Right lobe of liver (tissue), 6 donors: Measurements from ENCODE around the gene ATRX. TPM values are rescaled to one million over a fixed set of nuclear protein-coding genes. Genes with fewer than 3 reads are reported as not detected.
"Not testable (repeated sequence)": the region's sequence is repeated elsewhere in the genome, so short reads cannot be mapped to it uniquely, and the experiment has no call there.

Experiments used
- ATAC-seq, 4 donors: fragments of 200-7000 bp; cut with Tn5 transposase; one replicate each; pipeline ENCODE4 v1.9.1; 2020; ENCODE audit warnings: mild to moderate bottlenecking in 4 of 4, moderate library complexity in 4 of 4
- DNase-seq, 3 donors: peaks; one replicate each; pipeline ENCODE4 v3.0.0-alpha.2; 2020
- H3K27ac ChIP-seq, 3 donors: fragments of 200-600 bp; one replicate each; pipeline ENCODE4 v1.8.0; 2022
- H3K27me3 ChIP-seq, 2 donors: fragments of 200-600 bp; one replicate each; pipeline ENCODE4 v1.8.0; 2022
- H3K36me3 ChIP-seq, 4 donors: fragments of 200-600 bp; sonication (generic) in 1 of 4; one replicate each; pipeline versions ENCODE4 v1.5.1 to v1.8.0; 2017 to 2022; ENCODE audit warnings: control low read depth in 1 of 4
- H3K4me1 ChIP-seq, 4 donors: fragments of 200-600 bp; sonication (generic) in 1 of 4; one replicate each; pipeline versions ENCODE4 v1.5.1 to v1.8.0; 2017 to 2022; ENCODE audit warnings: control low read depth in 1 of 4
- H3K4me3 ChIP-seq, 3 donors: fragments of 200-600 bp; one replicate each; pipeline ENCODE4 v1.8.0; 2022
- H3K9me3 ChIP-seq, 4 donors: fragments of 200-600 bp; sonication (generic) in 1 of 4; one replicate each; pipeline versions ENCODE4 v1.5.1 to v1.8.0; 2017 to 2022; ENCODE audit warnings: control low read depth in 1 of 4
- POLR2A ChIP-seq: fragments of 450-650 bp; IDR thresholded peaks from one replicate; pipeline ENCODE4 v1.6.1; 2017; ENCODE audit warnings: antibody characterized with exemption, mild to moderate bottlenecking
- WGBS: methylation state at CpG from one replicate; pipeline ENCODE4 v1.1.6; 2018; ENCODE audit warnings: low coverage, low lambda C conversion rate; ENCODE audit not compliant: insufficient coverage; ENCODE audit errors: missing lambda C conversion rate; 5-methylcytosine and 5-hydroxymethylcytosine counted together
- intact Hi-C, 2 donors: fragments of 100-400 bp; cut with DNase I; formaldehyde crosslinking; loops; one replicate each; pipeline versions ENCODE4 v1.11.2 to v1.14.1; 2022
- total RNA-seq, 6 experiments: library from RNA; depleted of rRNA in 2 of 6; stranded (reverse); fragments of >200 nt in 2 of 6; fragmentation: NEBNext Ultra II Directional in 3 of 6; extraction: Animal tissue kit (Norgen Biotek cat#: 25700) in 3 of 6; gene quantifications; one replicate each; pipeline versions ENCODE4 v1.1.0 to v1.2.4, GENCODE V29; 2016 to 2023
- TF ChIP-seq, protein P1 (sequence below), 4 donors: fragments of 200-600 bp in 3 of 4; fragments of 450-650 bp in 1 of 4; IDR thresholded peaks; one replicate each; pipeline versions ENCODE4 v1.5.1 to v1.8.0; 2016 to 2022; ENCODE audit warnings: antibody characterized with exemption in 4 of 4, mild to moderate bottlenecking in 2 of 4
- donor health status: DM: no; HTN: yes; CAD: no.
- donor health status: DM: no; HTN: no; CAD: no.
- donor health status: DM: no; HTN: no; CAD: no.
- donor health status: DM: no; HTN: yes; CAD: no.
- donor health status: DM: no; HTN: yes; CAD: no.

Gene ATRX
- total RNA-seq, 6 experiments from 2014 or later = 15.9 to 32.2 (median 21.3) TPM

DNA sequence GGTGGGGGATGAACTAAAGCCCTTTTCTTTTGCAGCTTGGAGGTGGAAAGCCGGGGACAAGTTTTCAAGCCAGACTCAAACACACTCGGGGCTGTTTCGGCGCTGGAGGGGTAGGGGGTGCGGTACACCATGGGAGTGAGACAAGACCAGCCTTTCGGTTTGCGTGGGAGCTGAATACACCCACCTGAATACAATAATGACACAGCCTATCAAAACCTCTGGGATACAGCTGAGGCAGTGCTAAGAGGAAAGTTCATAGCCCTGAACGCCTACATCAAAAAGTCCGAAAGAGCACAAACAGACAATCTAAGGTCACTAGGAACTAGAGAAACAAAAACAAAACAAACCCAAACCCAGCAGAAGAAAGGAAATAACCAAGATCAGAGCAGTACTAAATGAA, 163.3 kb downstream of the ATRX start:
- 61% methylated on average over 9 of the region's 9 CpGs for WGBS
- ATAC-seq = peak; percentile 57 to 69 (median 64)
- DNase-seq = no peak
- peak overlapping the region in 2 of 3 donors; percentile 20 to 41 for H3K27ac ChIP-seq
- TF ChIP-seq POLR2A = no peak
- TF ChIP-seq, protein P1, sequence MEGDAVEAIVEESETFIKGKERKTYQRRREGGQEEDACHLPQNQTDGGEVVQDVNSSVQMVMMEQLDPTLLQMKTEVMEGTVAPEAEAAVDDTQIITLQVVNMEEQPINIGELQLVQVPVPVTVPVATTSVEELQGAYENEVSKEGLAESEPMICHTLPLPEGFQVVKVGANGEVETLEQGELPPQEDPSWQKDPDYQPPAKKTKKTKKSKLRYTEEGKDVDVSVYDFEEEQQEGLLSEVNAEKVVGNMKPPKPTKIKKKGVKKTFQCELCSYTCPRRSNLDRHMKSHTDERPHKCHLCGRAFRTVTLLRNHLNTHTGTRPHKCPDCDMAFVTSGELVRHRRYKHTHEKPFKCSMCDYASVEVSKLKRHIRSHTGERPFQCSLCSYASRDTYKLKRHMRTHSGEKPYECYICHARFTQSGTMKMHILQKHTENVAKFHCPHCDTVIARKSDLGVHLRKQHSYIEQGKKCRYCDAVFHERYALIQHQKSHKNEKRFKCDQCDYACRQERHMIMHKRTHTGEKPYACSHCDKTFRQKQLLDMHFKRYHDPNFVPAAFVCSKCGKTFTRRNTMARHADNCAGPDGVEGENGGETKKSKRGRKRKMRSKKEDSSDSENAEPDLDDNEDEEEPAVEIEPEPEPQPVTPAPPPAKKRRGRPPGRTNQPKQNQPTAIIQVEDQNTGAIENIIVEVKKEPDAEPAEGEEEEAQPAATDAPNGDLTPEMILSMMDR (IDR thresholded peaks at IDR 0.05) = no peak
- H3K4me3 ChIP-seq = peak overlapping the region in 1 of 3 donors; percentile 12
- H3K36me3 ChIP-seq = no peaks in the 10 kb centered on the region
- no peaks in the 10 kb centered on the region for H3K27me3 ChIP-seq
- intact Hi-C loops = no loop called here
- H3K9me3 ChIP-seq = no peaks in the 10 kb centered on the region
- H3K4me1 ChIP-seq = no peaks in the 10 kb centered on the region

DNA sequence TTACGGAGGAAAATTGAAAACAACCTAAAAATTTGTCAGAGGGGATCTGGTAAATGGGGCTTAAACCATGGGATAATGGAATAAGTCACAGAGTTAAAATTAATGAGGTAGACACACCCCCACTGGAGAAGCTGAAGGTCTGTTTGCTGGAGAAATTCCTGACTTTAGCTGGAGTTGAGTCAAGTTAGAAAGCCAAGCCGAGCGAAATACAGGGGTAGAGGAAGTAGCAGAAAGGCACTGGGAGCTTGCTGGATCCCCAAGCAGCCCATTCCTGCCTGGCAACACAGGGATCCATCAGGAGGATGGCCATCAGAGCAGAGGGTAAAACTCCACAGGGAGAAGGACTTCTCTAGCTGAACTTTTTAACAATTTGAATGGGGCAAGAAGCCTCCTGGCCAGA, 163.8 kb downstream of the ATRX start:
- DNase-seq (no peak), ATAC-seq (peak; percentile 34 to 70 (median 46))
- Histone ChIP-seq H3K9me3 (no peaks in the 10 kb centered on the region), H3K27ac (peak overlapping the region in 2 of 3 donors; percentile 20 to 41), H3K4me1 (no peaks in the 10 kb centered on the region), H3K36me3 (no peaks in the 10 kb centered on the region), H3K27me3 (no peaks in the 10 kb centered on the region), H3K4me3 (peak overlapping the region in 1 of 3 donors; percentile 12)
- intact Hi-C loops = no loop called here
- 40% methylated on average over 3 of the region's 3 CpGs for WGBS
- TF ChIP-seq, protein P1 (IDR thresholded peaks at IDR 0.05) = no peak
- TF ChIP-seq POLR2A = no peak

DNA sequence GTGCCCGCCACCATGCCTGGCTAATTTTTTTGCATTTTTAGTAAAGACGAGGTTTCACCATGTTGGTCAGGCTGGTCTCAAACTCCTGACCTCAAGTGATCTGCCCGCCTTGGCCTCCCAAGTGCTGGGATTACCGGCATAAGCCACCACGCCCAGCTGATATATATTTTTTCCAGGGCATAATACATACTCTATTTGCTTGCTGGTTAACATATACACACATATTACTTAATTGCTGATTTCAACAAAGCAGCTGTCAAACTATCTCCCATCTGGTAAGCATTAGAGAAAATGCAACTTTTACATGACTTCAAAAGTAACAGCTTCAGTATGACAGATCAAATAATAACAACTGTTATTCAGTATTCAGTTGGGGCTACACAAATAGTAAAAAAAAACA, 164.6 kb downstream of the ATRX start:
- not testable (repeated sequence) for ATAC-seq
- 64% methylated on average over 4 of the region's 5 CpGs for WGBS

DNA sequence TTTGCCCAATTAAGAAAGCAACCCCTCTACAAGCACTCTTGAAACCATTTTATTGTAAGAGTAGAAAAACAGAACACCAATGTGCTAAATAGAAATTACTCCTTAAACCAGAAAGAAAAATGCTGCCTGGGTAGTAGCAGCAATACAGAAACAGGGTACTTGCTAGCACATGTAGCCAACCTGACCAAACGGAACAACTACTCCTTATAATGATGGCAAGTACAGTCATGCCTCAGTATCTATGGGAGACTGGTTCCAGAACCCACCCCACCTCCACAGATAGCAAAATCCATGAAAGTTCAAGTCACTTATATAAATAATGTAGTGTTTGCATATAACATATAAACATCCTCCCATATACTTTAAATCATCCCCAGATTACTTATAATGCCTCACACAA, 168.8 kb downstream of the ATRX start:
- no peak for TF ChIP-seq POLR2A
- TF ChIP-seq, protein P1 (IDR thresholded peaks at IDR 0.05) = no peak
- H3K4me3 ChIP-seq = no peak overlapping the region
- H3K9me3 ChIP-seq = no peaks in the 10 kb centered on the region
- intact Hi-C loops = no loop called here
- no peak for ATAC-seq
- 29% methylated on average over 1 of the region's 1 CpG for WGBS
- no peaks in the 10 kb centered on the region for H3K4me1 ChIP-seq
- no peak overlapping the region for H3K27ac ChIP-seq
- no peaks in the 10 kb centered on the region for H3K27me3 ChIP-seq
- DNase-seq = no peak
- peaks cover 0 to 4% (median 2%) of the 10 kb centered on the region in 4 donors for H3K36me3 ChIP-seq

More for the DNA sequence above, 164.6 kb downstream of the ATRX start:
- DNase-seq, H3K9me3 ChIP-seq, H3K4me1 ChIP-seq, H3K27ac ChIP-seq, H3K4me3 ChIP-seq, intact Hi-C loops, H3K36me3 ChIP-seq, H3K27me3 ChIP-seq: not testable (repeated sequence)

DNA sequence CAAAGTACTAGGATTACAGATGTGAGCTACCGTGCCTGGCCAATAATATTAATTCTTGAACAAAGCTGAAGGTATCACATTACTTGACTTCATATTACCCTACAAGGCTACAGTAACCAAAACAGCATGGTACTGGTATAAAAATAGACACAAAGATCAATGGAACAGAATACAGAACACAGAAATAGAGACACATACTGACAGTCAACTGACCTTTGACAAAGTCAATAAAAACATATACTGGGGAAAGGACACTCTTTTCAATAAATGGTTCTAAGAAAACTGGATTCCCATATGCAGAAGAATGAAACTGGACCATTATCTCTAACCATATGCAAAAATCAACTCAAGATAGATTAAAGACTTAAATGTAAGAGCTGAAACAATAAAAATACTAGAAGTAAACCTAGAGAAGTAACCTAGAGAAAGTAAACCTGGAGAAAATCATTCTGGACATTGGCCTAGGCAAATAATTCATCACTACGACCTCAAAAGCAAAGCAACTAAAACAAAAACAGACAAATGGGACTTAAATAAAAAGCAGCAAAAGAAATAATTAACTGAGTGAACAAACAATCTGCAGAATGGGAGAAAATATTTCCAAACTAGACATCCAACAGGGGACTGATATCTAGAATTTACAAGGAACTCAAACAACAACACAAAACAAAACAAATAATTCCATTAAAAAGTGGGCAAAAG, 182.2 kb downstream of the ATRX start:
- no peak overlapping the region for H3K4me3 ChIP-seq
- no peak for TF ChIP-seq POLR2A
- TF ChIP-seq, protein P1 (IDR thresholded peaks at IDR 0.05) = no peak
- H3K27ac ChIP-seq = peak overlapping the region in 2 of 3 donors; percentile 54 to 67
- DNase-seq (no peak), ATAC-seq (peak; percentile 71 to 89 (median 84))
- H3K36me3 ChIP-seq = no peaks in the 10 kb centered on the region
- 23% methylated on average over 2 of the region's 2 CpGs for WGBS
- intact Hi-C loops = no loop called here
- no peaks in the 10 kb centered on the region for H3K4me1 ChIP-seq
- no peaks in the 10 kb centered on the region for H3K27me3 ChIP-seq
- no peaks in the 10 kb centered on the region for H3K9me3 ChIP-seq
